HG03378 (cell line): ENCODE results near the gene IKZF3.
A peak's percentile ranks its signal among the peaks of the same experiment; 100 is the strongest.
"Not testable (repeated sequence)": the region's sequence is repeated elsewhere in the genome, so short reads cannot be mapped to it uniquely, and the experiment has no call there.

ENCODE experiments used
- ATAC-seq: cut with Tn5 transposase; IDR thresholded peaks from one replicate; pipeline ENCODE4 v1.9.1; 2021; ENCODE audit warnings: mild to moderate bottlenecking, moderate library complexity; ENCODE audit not compliant: unreplicated experiment

The IKZF3 gene

GRCh38 chr17:39782481-39782880 lies 81.6 kb downstream of the IKZF3 start:
- no peak for ATAC-seq

GRCh38 chr17:39781861-39782213 lies 82.3 kb downstream of the IKZF3 start:
- no peak for ATAC-seq

GRCh38 chr17:39781031-39781860 lies 82.9 kb downstream of the IKZF3 start:
- ATAC-seq = no peak

GRCh38 chr17:39777534-39778365 lies 86.4 kb downstream of the IKZF3 start:
- peak; percentile 47 for ATAC-seq

GRCh38 chr17:39776252-39776651 lies 87.9 kb downstream of the IKZF3 start:
- no peak for ATAC-seq

GRCh38 chr17:39775031-39775430 lies 89.1 kb downstream of the IKZF3 start:
- ATAC-seq = no peak

GRCh38 chr17:39774047-39774446 lies 90.1 kb downstream of the IKZF3 start:
- no peak for ATAC-seq

- ATAC-seq = no peak
These were observed 90.9 kb downstream of the IKZF3 start for GRCh38 chr17:39772987-39773934.

GRCh38 chr17:39772415-39772814 lies 91.7 kb downstream of the IKZF3 start:
- ATAC-seq = no peak

- ATAC-seq = peak; percentile 43
These were observed 94.0 kb downstream of the IKZF3 start for GRCh38 chr17:39769974-39770587.

- no peak for ATAC-seq
These were observed 97.0 kb downstream of the IKZF3 start for GRCh38 chr17:39767147-39767546.

- no peak for ATAC-seq
These were observed 98.3 kb downstream of the IKZF3 start for GRCh38 chr17:39765766-39766165.

- no peak for ATAC-seq
These were observed 98.9 kb downstream of the IKZF3 start for GRCh38 chr17:39765175-39765574.

- ATAC-seq = not testable (repeated sequence)
These were observed 99.9 kb downstream of the IKZF3 start for GRCh38 chr17:39764171-39764570.

GRCh38 chr17:39763051-39763820 lies 100.9 kb downstream of the IKZF3 start:
- ATAC-seq = no peak

GRCh38 chr17:39761861-39762496 lies 102.1 kb downstream of the IKZF3 start:
- ATAC-seq = no peak

- no peak for ATAC-seq
These were observed 104.9 kb downstream of the IKZF3 start for GRCh38 chr17:39759204-39759603.

- ATAC-seq = no peak
These were observed 105.9 kb downstream of the IKZF3 start for GRCh38 chr17:39757931-39758873.
